Measurements from ENCODE around the gene NFYA. TPM values are rescaled to one million over a fixed set of nuclear protein-coding genes. Genes with fewer than 3 reads are reported as not detected.

The NFYA gene
- total and polyA plus RNA-seq, 2 of the 13 experiments (the other 11 are each of a cell fraction or from before 2014, with no cell fraction given), result 16.0 to 22.9 TPM

DNA sequence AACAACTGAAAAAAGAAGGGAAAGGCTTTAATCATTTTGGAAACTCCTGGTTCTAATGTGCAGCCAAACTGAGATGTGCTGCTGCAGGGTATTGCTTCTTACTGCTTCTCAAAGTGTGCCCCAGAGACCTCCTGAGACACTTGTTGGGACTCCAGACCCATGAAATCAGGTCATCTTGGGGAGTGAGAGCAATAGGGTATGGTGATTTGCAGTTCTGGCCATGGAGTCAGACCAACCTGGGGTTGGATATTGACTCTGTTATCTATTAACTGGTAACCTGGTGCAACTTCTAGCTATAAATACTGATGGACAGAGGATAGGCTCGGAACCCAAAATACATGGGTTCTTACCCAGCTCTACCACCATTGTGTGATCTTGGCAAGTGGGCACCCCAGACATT lies 26.7 kb upstream of the NFYA start:
- H3K4me3 ChIP-seq (replicated peaks in 1 of 3; ENCODE audit: insufficient read depth in 1 of 3, low read depth in 2 of 3, low read length in 3 of 3), result no peak overlapping the region
- H3K4me1 ChIP-seq (ENCODE audit: insufficient read depth, low read length), result peaks cover 67% of the 10 kb centered on the region
- peak; percentile 8 for FAIRE-seq
- no peak overlapping the region for H2AFZ ChIP-seq (ENCODE audit: low read length)
- no peak overlapping the region for H3K4me2 ChIP-seq (ENCODE audit: low read depth, low read length)
- no peaks in the 10 kb centered on the region for H4K20me1 ChIP-seq (ENCODE audit: insufficient read depth, low read length)
- in situ Hi-C loops (cut with HindIII; ENCODE audit: extremely low pct_ligation_motif_present, low pct_unique_long_range_greater_than_20kb), result loop anchor here (25.0 kb wide), 1 partner anchor 709 kb away; no protein-coding TSS in a partner anchor
- peak; percentile 65 for ATAC-seq
- H3K27ac ChIP-seq (ENCODE audit: extremely low read length, insufficient read depth, low read length), result no peak overlapping the region
- no peaks in the 10 kb centered on the region for H3K79me2 ChIP-seq (ENCODE audit: insufficient read depth, low read length)
- CTCF ChIA-PET (ENCODE audit: low intra/inter-chr PET ratio, low total read pairs), result no interaction called here
- TF ChIP-seq, protein P1, sequence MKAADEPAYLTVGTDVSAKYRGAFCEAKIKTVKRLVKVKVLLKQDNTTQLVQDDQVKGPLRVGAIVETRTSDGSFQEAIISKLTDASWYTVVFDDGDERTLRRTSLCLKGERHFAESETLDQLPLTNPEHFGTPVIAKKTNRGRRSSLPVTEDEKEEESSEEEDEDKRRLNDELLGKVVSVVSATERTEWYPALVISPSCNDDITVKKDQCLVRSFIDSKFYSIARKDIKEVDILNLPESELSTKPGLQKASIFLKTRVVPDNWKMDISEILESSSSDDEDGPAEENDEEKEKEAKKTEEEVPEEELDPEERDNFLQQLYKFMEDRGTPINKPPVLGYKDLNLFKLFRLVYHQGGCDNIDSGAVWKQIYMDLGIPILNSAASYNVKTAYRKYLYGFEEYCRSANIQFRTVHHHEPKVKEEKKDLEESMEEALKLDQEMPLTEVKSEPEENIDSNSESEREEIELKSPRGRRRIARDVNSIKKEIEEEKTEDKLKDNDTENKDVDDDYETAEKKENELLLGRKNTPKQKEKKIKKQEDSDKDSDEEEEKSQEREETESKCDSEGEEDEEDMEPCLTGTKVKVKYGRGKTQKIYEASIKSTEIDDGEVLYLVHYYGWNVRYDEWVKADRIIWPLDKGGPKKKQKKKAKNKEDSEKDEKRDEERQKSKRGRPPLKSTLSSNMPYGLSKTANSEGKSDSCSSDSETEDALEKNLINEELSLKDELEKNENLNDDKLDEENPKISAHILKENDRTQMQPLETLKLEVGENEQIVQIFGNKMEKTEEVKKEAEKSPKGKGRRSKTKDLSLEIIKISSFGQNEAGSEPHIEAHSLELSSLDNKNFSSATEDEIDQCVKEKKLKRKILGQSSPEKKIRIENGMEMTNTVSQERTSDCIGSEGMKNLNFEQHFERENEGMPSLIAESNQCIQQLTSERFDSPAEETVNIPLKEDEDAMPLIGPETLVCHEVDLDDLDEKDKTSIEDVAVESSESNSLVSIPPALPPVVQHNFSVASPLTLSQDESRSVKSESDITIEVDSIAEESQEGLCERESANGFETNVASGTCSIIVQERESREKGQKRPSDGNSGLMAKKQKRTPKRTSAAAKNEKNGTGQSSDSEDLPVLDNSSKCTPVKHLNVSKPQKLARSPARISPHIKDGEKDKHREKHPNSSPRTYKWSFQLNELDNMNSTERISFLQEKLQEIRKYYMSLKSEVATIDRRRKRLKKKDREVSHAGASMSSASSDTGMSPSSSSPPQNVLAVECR (CRISPR knock-in tag; IDR thresholded peaks at IDR 0.05; ENCODE audit: borderline replicate concordance), result no peak
- TF ChIP-seq ZNF138 (CRISPR knock-in tag; IDR thresholded peaks at IDR 0.05; ENCODE audit: low read depth) (no peak), ZNF484 (CRISPR knock-in tag; IDR thresholded peaks at IDR 0.05; ENCODE audit: borderline replicate concordance, low read depth) (no peak), SNAPC2 (CRISPR knock-in tag; IDR thresholded peaks at IDR 0.05) (no peak), HDAC6 (IDR thresholded peaks at IDR 0.05; ENCODE audit: low read depth, low read length) (no peak), ATAD3A (CRISPR knock-in tag; IDR thresholded peaks at IDR 0.05) (no peak), KMT2A (CRISPR knock-in tag; IDR thresholded peaks at IDR 0.05) (no peak), YEATS2 (CRISPR knock-in tag; IDR thresholded peaks at IDR 0.05; ENCODE audit: borderline replicate concordance) (no peak), HNF4A (CRISPR knock-in tag; IDR thresholded peaks at IDR 0.05) (no peak), ZNF234 (CRISPR knock-in tag; conservative IDR thresholded peaks at IDR 0.05) (no peak), NR3C1 (CRISPR knock-in tag; IDR thresholded peaks at IDR 0.05) (no peak), EEA1 (CRISPR knock-in tag; IDR thresholded peaks at IDR 0.05; ENCODE audit: borderline replicate concordance) (no peak), ELF4 (CRISPR knock-in tag; IDR thresholded peaks at IDR 0.05; ENCODE audit: borderline replicate concordance) (no peak)
- TF ChIP-seq, protein P2, sequence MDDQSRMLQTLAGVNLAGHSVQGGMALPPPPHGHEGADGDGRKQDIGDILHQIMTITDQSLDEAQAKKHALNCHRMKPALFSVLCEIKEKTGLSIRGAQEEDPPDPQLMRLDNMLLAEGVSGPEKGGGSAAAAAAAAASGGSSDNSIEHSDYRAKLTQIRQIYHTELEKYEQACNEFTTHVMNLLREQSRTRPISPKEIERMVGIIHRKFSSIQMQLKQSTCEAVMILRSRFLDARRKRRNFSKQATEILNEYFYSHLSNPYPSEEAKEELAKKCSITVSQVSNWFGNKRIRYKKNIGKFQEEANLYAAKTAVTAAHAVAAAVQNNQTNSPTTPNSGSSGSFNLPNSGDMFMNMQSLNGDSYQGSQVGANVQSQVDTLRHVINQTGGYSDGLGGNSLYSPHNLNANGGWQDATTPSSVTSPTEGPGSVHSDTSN (CRISPR knock-in tag; IDR thresholded peaks at IDR 0.05; ENCODE audit: borderline replicate concordance), result no peak
- intact Hi-C loops (cut with micrococcal nuclease; ENCODE audit: unreplicated experiment), result no loop called here
- H3K27me3 ChIP-seq (ENCODE audit: control insufficient read depth in 1 of 2, insufficient read depth in 2 of 2, low read length in 2 of 2), result no peaks in the 10 kb centered on the region
- no peak for DNase-seq (ENCODE audit: low spot score)
- POLR2A ChIA-PET, result interaction anchor here (0.6 to 2.8 kb wide), 5 partner anchors 10 to 27 kb away, joined by 3 to 18 read pairs (median 5); partner anchors contain the start of genes NFYA and OARD1
- H3K36me3 ChIP-seq (replicated peaks in 1 of 2; ENCODE audit: control insufficient read depth in 1 of 2, insufficient read depth in 2 of 2, low read length in 2 of 2), result peaks cover 0 to 2% of the 10 kb centered on the region in 2 experiments; a peak in 1 of 5 replicates
- WGBS (ENCODE audit: low lambda C conversion rate), result 90% methylated on average over 1 of the region's 1 CpG
- BruUV-seq (replicated peaks), result no TSS peak
- H3K9ac ChIP-seq (ENCODE audit: insufficient read depth, low read depth, low read length), result no peak overlapping the region
- no peaks in the 10 kb centered on the region for H3K9me3 ChIP-seq (ENCODE audit: low read length)
